Neuronal stem cell (in vitro differentiated cells): ENCODE data around the gene RALGAPA2.

Experiments
- DNase-seq: peaks from one replicate; pipeline ENCODE4 v3.0.0-alpha.2; 2013; ENCODE audit warnings: low spot score
- H2AFZ ChIP-seq: one replicate; pipeline ENCODE4 v1.6.1; 2013; ENCODE audit warnings: mild to moderate bottlenecking, low read length, inconsistent platforms
- H2AK5ac ChIP-seq: 2 replicates; pipeline ENCODE4 v1.6.1; 2013; ENCODE audit warnings: low read depth, mild to moderate bottlenecking, inconsistent platforms, low read length, moderate library complexity, mixed read lengths
- H2BK120ac ChIP-seq: 2 replicates; pipeline ENCODE4 v1.6.1; 2013; ENCODE audit warnings: low read depth, mild to moderate bottlenecking, inconsistent platforms, low read length, moderate library complexity, mixed read lengths
- H2BK12ac ChIP-seq: one replicate; pipeline ENCODE4 v1.6.1; 2013; ENCODE audit warnings: low read length, inconsistent platforms
- H2BK15ac ChIP-seq: 2 replicates; pipeline ENCODE4 v1.6.1; 2013; ENCODE audit warnings: mild to moderate bottlenecking, low read length, inconsistent platforms, mixed read lengths
- H2BK5ac ChIP-seq: one replicate; pipeline ENCODE4 v1.6.1; 2013; ENCODE audit warnings: inconsistent platforms, mild to moderate bottlenecking, low read length, moderate library complexity
- H3K14ac ChIP-seq: one replicate; pipeline ENCODE4 v1.6.1; 2013; ENCODE audit warnings: low read length, inconsistent platforms
- H3K18ac ChIP-seq: 2 replicates; pipeline ENCODE4 v1.6.1; 2013; ENCODE audit warnings: low read length, inconsistent platforms
- H3K23ac ChIP-seq: 2 replicates; pipeline ENCODE4 v1.6.1; 2013; ENCODE audit warnings: low read depth, mild to moderate bottlenecking, mixed read lengths, low read length, inconsistent platforms; ENCODE audit not compliant: poor library complexity
- H3K27ac ChIP-seq: replicated peaks from 3 replicates; pipeline ENCODE4 v1.5.1; 2013; ENCODE audit warnings: low read length, inconsistent platforms
- H3K27me3 ChIP-seq, 3 experiments: 2 replicates each; pipeline ENCODE4 v1.6.1; 2013; ENCODE audit warnings: low read length in 3 of 3, mild to moderate bottlenecking in 2 of 3, inconsistent platforms in 1 of 3, low read depth in 1 of 3, mixed read lengths in 1 of 3, moderate library complexity in 1 of 3; ENCODE audit not compliant: control insufficient read depth in 3 of 3, insufficient read depth in 3 of 3
- H3K36me3 ChIP-seq, 2 donors: replicated peaks in 1 of 2; 2 replicates each; pipeline ENCODE4 v1.6.1; 2013; ENCODE audit warnings: low read length in 2 of 2; ENCODE audit not compliant: control insufficient read depth in 2 of 2, insufficient read depth in 2 of 2
- H3K4ac ChIP-seq: 2 replicates; pipeline ENCODE4 v1.6.1; 2013; ENCODE audit warnings: inconsistent platforms, mild to moderate bottlenecking, low read length, moderate library complexity
- H3K4me1 ChIP-seq, 2 donors: 1 replicate in 1 of 2; 2 replicates in 1 of 2; pipeline ENCODE4 v1.6.1; 2013; ENCODE audit warnings: low read length in 2 of 2, low read depth in 1 of 2; ENCODE audit not compliant: control insufficient read depth in 2 of 2, insufficient read depth in 1 of 2
- H3K4me2 ChIP-seq: one replicate; pipeline ENCODE4 v1.6.1; 2013; ENCODE audit warnings: mild to moderate bottlenecking, low read length, inconsistent platforms; ENCODE audit not compliant: insufficient read depth, poor library complexity, severe bottlenecking
- H3K4me3 ChIP-seq, 2 donors: 2 replicates each; pipeline ENCODE4 v1.5.1; 2013; ENCODE audit warnings: low read length in 2 of 2, mild to moderate bottlenecking in 2 of 2, inconsistent platforms in 1 of 2, moderate library complexity in 1 of 2
- H3K79me1 ChIP-seq: one replicate; pipeline ENCODE4 v1.6.1; 2013; ENCODE audit warnings: low read depth, mild to moderate bottlenecking, inconsistent platforms, low read length, moderate library complexity
- H3K9ac ChIP-seq: one replicate; pipeline ENCODE4 v1.6.1; 2013; ENCODE audit warnings: mild to moderate bottlenecking, low read depth, low read length, inconsistent platforms; ENCODE audit not compliant: poor library complexity
- H3K9me3 ChIP-seq, 2 donors: replicated peaks in 1 of 2; 2 replicates each; pipeline versions ENCODE3 to v1.6.1; 2013; ENCODE audit warnings: low read length in 2 of 2, mild to moderate bottlenecking in 2 of 2, inconsistent platforms in 1 of 2, low read depth in 1 of 2, mixed read lengths in 1 of 2, moderate library complexity in 1 of 2; ENCODE audit not compliant: control insufficient read depth in 2 of 2, insufficient read depth in 1 of 2
- H4K8ac ChIP-seq: one replicate; pipeline ENCODE4 v1.6.1; 2013; ENCODE audit warnings: low read depth, mild to moderate bottlenecking, inconsistent platforms, low read length, moderate library complexity
- H4K91ac ChIP-seq: one replicate; pipeline ENCODE4 v1.6.1; 2013; ENCODE audit warnings: low read length, low read depth, mild to moderate bottlenecking, inconsistent platforms; ENCODE audit not compliant: poor library complexity
- WGBS, 2 donors: extraction: QIAGEN DNeasy Blood & Tissue Kit; methylation state at CpG; one replicate each; pipeline ENCODE4 v1.1.7; 2013; ENCODE audit warnings: missing lambda C conversion rate in 2 of 2, mixed read lengths in 1 of 2; ENCODE audit not compliant: insufficient read length in 2 of 2, insufficient replicate concordance in 1 of 2; ENCODE audit errors: extremely low coverage in 2 of 2; 5-methylcytosine and 5-hydroxymethylcytosine counted together

The RALGAPA2 gene

GRCh38 chr20:20697325-20697845, 15.1 kb downstream of the RALGAPA2 start:
- Histone ChIP-seq H3K23ac (no peak overlapping the region), H3K14ac (no peak overlapping the region), H2AK5ac (no peak overlapping the region), H2AFZ (no peak overlapping the region), H3K18ac (no peak overlapping the region), H2BK15ac (no peak overlapping the region), H3K4me2 (no peak overlapping the region), H4K8ac (no peak overlapping the region), H2BK120ac (no peak overlapping the region), H3K79me1 (peaks cover 2% of the 10 kb centered on the region), H3K9me3 (peaks cover 0 to 3% of the 10 kb centered on the region in 2 donors), H3K27me3 (no peaks in the 10 kb centered on the region), H3K9ac (no peak overlapping the region), H3K27ac (no peak overlapping the region), H3K36me3 (no peaks in the 10 kb centered on the region), H3K4ac (no peak overlapping the region), H2BK12ac (no peak overlapping the region), H2BK5ac (no peak overlapping the region), H4K91ac (no peak overlapping the region), H3K4me1 (no peaks in the 10 kb centered on the region), H3K4me3 (no peak overlapping the region)
- no CpG with 5 or more reads among the region's 4 CpGs for WGBS, 2 donors
- DNase-seq: no peak

GRCh38 chr20:20695250-20695816, 17.1 kb downstream of the RALGAPA2 start:
- H4K8ac ChIP-seq: no peak overlapping the region
- H3K4ac ChIP-seq: no peak overlapping the region
- no peaks in the 10 kb centered on the region for H3K27me3 ChIP-seq
- H3K23ac ChIP-seq: no peak overlapping the region
- H3K9ac ChIP-seq: no peak overlapping the region
- H2AFZ ChIP-seq: no peak overlapping the region
- no peak overlapping the region for H2AK5ac ChIP-seq
- no peak overlapping the region for H3K14ac ChIP-seq
- no peaks in the 10 kb centered on the region for H3K79me1 ChIP-seq
- H3K27ac ChIP-seq: no peak overlapping the region
- no peak overlapping the region for H4K91ac ChIP-seq
- H2BK15ac ChIP-seq: no peak overlapping the region
- WGBS, 2 donors: no CpG with 5 or more reads among the region's 1 CpG
- H2BK12ac ChIP-seq: no peak overlapping the region
- no peaks in the 10 kb centered on the region for H3K4me1 ChIP-seq
- DNase-seq: no peak
- H3K36me3 ChIP-seq: no peaks in the 10 kb centered on the region
- no peak overlapping the region for H3K4me2 ChIP-seq
- peaks cover 0 to 3% of the 10 kb centered on the region in 2 donors for H3K9me3 ChIP-seq
- no peak overlapping the region for H3K18ac ChIP-seq
- H3K4me3 ChIP-seq: no peak overlapping the region
- H2BK5ac ChIP-seq: no peak overlapping the region
- H2BK120ac ChIP-seq: no peak overlapping the region

GRCh38 chr20:20694591-20694990, 17.9 kb downstream of the RALGAPA2 start:
- Histone ChIP-seq H4K91ac (no peak overlapping the region), H3K9me3 (peaks cover 0 to 3% of the 10 kb centered on the region in 2 donors), H4K8ac (no peak overlapping the region), H3K4ac (no peak overlapping the region), H3K27me3 (no peaks in the 10 kb centered on the region), H2AFZ (no peak overlapping the region), H3K27ac (no peak overlapping the region), H3K4me3 (no peak overlapping the region), H3K14ac (no peak overlapping the region), H3K9ac (no peak overlapping the region), H2AK5ac (no peak overlapping the region), H3K4me1 (no peaks in the 10 kb centered on the region), H3K18ac (no peak overlapping the region), H2BK5ac (no peak overlapping the region), H2BK15ac (no peak overlapping the region), H3K23ac (no peak overlapping the region), H3K79me1 (no peaks in the 10 kb centered on the region), H3K4me2 (no peak overlapping the region), H3K36me3 (no peaks in the 10 kb centered on the region), H2BK12ac (no peak overlapping the region), H2BK120ac (no peak overlapping the region)
- DNase-seq: no peak
- WGBS, 2 donors: no CpG with 5 or more reads among the region's 4 CpGs

- Histone ChIP-seq H3K9me3 (peaks cover 0 to 3% of the 10 kb centered on the region in 2 donors), H2BK15ac (no peak overlapping the region), H3K4ac (no peak overlapping the region), H3K27ac (no peak overlapping the region), H2BK5ac (no peak overlapping the region), H2AFZ (no peak overlapping the region), H2BK12ac (no peak overlapping the region), H3K9ac (no peak overlapping the region), H3K36me3 (no peaks in the 10 kb centered on the region), H4K8ac (no peak overlapping the region), H3K4me2 (no peak overlapping the region), H2BK120ac (no peak overlapping the region), H3K4me1 (no peaks in the 10 kb centered on the region), H2AK5ac (no peak overlapping the region), H3K18ac (no peak overlapping the region), H3K14ac (no peak overlapping the region), H4K91ac (no peak overlapping the region), H3K23ac (no peak overlapping the region), H3K4me3 (no peak overlapping the region), H3K27me3 (no peaks in the 10 kb centered on the region), H3K79me1 (no peaks in the 10 kb centered on the region)
- WGBS, 2 donors: no CpG with 5 or more reads among the region's 1 CpG
- no peak for DNase-seq
Measured at GRCh38 chr20:20692587-20692986, 19.9 kb downstream of the RALGAPA2 start.
